ENCODE data around the gene RAB1B. TPM values are rescaled to one million over a fixed set of nuclear protein-coding genes. Genes with fewer than 3 reads are reported as not detected.

Gene RAB1B
- total and polyA plus RNA-seq, 9 donors = 54.6 to 140 (median 119) TPM

GRCh38 chr11:66220566-66220935, 47.9 kb upstream of the RAB1B start:
- H3K9me3 ChIP-seq = no peaks in the 10 kb centered on the region
- H3K27ac ChIP-seq = no peak overlapping the region
- H3K4me3 ChIP-seq = no peak overlapping the region
- peak in 1 of 5 donors; percentile 12 for DNase-seq
- H3K27me3 ChIP-seq = no peaks in the 10 kb centered on the region
- 87 to 88% (median 87%) methylated on average over 6 of the region's 6 CpGs for WGBS, 3 donors
- intact Hi-C loops (cut with DNase I) = loop anchor here in 1 of 4 donors (10.0 kb wide), 1 partner anchor 64 kb away; the partner anchor contains the start of gene YIF1A
- H3K4me1 ChIP-seq (ENCODE audit: insufficient read depth) = no peaks in the 10 kb centered on the region
- H3K36me3 ChIP-seq = no peaks in the 10 kb centered on the region
- no peak for TF ChIP-seq CTCF (IDR thresholded peaks at IDR 0.05)
- no peak for TF ChIP-seq POLR2A (IDR thresholded peaks at IDR 0.05)
- TF ChIP-seq EP300 (IDR thresholded peaks at IDR 0.05) = no peak

GRCh38 chr11:66221012-66221411, 47.4 kb upstream of the RAB1B start:
- 90 to 94% (median 92%) methylated on average over 13 of the region's 13 CpGs for WGBS, 3 donors
- Histone ChIP-seq H3K36me3 (no peaks in the 10 kb centered on the region), H3K4me1 (ENCODE audit: insufficient read depth) (no peaks in the 10 kb centered on the region), H3K27me3 (no peaks in the 10 kb centered on the region), H3K9me3 (no peaks in the 10 kb centered on the region), H3K27ac (no peak overlapping the region), H3K4me3 (no peak overlapping the region)
- peak in 1 of 5 donors; percentile 25 for DNase-seq
- intact Hi-C loops (cut with DNase I) = loop anchor here in 1 of 4 donors (10.0 kb wide), 1 partner anchor 64 kb away; the partner anchor contains the start of gene YIF1A
- no peak for TF ChIP-seq CTCF (IDR thresholded peaks at IDR 0.05)
- no peak for TF ChIP-seq POLR2A (IDR thresholded peaks at IDR 0.05)
- TF ChIP-seq EP300 (IDR thresholded peaks at IDR 0.05) = no peak

GRCh38 chr11:66221726-66222236, 46.7 kb upstream of the RAB1B start:
- Histone ChIP-seq H3K4me3 (no peak overlapping the region), H3K27me3 (no peaks in the 10 kb centered on the region), H3K9me3 (no peaks in the 10 kb centered on the region), H3K36me3 (no peaks in the 10 kb centered on the region), H3K27ac (no peak overlapping the region), H3K4me1 (ENCODE audit: insufficient read depth) (no peaks in the 10 kb centered on the region)
- TF ChIP-seq EP300 (IDR thresholded peaks at IDR 0.05) = no peak
- TF ChIP-seq POLR2A (IDR thresholded peaks at IDR 0.05) = no peak
- no peak for TF ChIP-seq CTCF (IDR thresholded peaks at IDR 0.05)
- intact Hi-C loops (cut with DNase I) = loop anchor here in 3 of 4 donors (1.0 to 10.0 kb wide), 3 partner anchors 37 to 63 kb away; partner anchors contain the start of gene YIF1A (in 1 of the 3)
- DNase-seq = peak in 1 of 5 donors; percentile 33
- 79 to 83% (median 80%) methylated on average over 9 of the region's 9 CpGs for WGBS, 3 donors

GRCh38 chr11:66222358-66223149, 45.9 kb upstream of the RAB1B start:
- DNase-seq = peak; percentile 81 to 89 (median 87)
- no peak overlapping the region for H3K27ac ChIP-seq
- 21 to 25% (median 22%) methylated on average over 21 of the region's 21 CpGs for WGBS, 3 donors
- H3K9me3 ChIP-seq = no peaks in the 10 kb centered on the region
- no peaks in the 10 kb centered on the region for H3K27me3 ChIP-seq
- H3K4me1 ChIP-seq (ENCODE audit: insufficient read depth) = no peaks in the 10 kb centered on the region
- no peak overlapping the region for H3K4me3 ChIP-seq
- TF ChIP-seq CTCF (IDR thresholded peaks at IDR 0.05) (peak; percentile 88 to 99 (median 99)), EP300 (IDR thresholded peaks at IDR 0.05) (no peak), POLR2A (IDR thresholded peaks at IDR 0.05) (peak; percentile 17)
- H3K36me3 ChIP-seq = no peaks in the 10 kb centered on the region
- intact Hi-C loops (cut with DNase I) = loop anchor here in 3 of 4 donors (1.0 to 10.0 kb wide), 3 partner anchors 36 to 62 kb away; partner anchors contain the start of gene YIF1A (in 1 of the 3)
